Stimulated activated CD4-positive, alpha-beta T cell treated with anti-CD3 and anti-CD28 coated beads, Interleukin-2, amount 100 ng/mL, for 48 hours (primary cell): Measurements from ENCODE around the gene SUPT3H.
"Not testable (repeated sequence)": the region's sequence is repeated elsewhere in the genome, so short reads cannot be mapped to it uniquely, and the experiment has no call there.

Source experiments
- DNase-seq, 2 donors: peaks; one replicate each; pipeline ENCODE4 v3.0.0-alpha.2; 2020

SUPT3H gene

DNA sequence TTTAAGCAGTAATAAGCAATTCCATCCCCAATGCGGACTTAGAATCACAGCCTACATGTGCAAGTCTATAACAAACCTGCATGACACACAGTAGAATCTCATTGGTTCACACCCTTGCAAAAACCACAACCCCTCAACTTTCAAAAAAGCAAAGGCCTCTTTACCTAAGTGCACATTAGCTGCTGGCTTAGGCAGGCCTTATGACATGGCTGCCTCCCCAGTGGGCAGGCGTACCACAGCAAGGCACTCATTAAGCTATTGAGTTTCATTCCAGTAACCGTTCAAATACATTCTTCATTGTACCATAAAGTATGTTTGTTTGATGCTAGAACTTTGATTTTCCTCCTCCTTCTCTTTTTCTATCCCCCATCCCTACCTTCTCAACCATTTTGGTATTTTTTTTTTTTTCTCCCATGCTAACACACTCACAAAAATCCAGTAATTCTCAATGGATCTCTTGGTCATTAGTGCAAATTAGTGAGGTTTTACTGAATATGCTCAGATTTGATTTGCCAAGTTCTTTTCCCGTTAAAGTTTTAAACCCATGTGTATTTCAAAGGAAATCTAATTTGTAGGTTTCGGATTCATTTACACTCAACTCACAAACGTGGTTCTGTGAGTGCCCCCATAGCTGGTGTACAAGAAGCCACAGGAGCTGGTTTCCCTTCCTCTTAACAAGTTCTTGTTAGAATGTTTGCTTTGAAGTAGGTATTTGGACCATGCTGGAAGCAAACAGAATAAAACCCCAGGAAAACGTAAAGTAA lies 510.0 kb downstream of the SUPT3H start:
- no peak for DNase-seq

- not testable (repeated sequence) for DNase-seq
Observed at GRCh38 chr6:44865184-44865583, 512.5 kb downstream of the SUPT3H start.

- DNase-seq: no peak
Observed at GRCh38 chr6:44859901-44860410, 517.8 kb downstream of the SUPT3H start.

GRCh38 chr6:44858998-44859397 lies 518.7 kb downstream of the SUPT3H start:
- DNase-seq: no peak

DNA sequence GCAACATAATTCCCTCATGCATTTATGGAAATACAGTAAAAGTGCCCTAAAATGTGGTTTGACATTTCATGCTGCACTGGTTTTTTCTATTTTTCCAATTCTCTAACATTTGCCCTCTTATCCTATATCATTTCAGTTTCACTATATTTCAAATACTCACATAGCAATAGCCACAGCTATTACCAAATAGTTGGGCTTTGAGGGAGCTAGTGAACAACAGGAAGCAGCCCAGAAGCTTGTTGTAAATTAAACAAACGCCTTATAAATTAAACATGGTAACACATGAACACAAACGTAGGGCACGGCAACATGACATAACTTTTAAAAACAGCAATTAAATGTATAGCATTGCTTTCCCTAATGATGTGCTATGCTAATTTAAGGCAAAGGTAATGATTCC lies 521.3 kb downstream of the SUPT3H start:
- no peak for DNase-seq

- DNase-seq: no peak
Observed at GRCh38 chr6:44855562-44856411, 521.9 kb downstream of the SUPT3H start.

DNA sequence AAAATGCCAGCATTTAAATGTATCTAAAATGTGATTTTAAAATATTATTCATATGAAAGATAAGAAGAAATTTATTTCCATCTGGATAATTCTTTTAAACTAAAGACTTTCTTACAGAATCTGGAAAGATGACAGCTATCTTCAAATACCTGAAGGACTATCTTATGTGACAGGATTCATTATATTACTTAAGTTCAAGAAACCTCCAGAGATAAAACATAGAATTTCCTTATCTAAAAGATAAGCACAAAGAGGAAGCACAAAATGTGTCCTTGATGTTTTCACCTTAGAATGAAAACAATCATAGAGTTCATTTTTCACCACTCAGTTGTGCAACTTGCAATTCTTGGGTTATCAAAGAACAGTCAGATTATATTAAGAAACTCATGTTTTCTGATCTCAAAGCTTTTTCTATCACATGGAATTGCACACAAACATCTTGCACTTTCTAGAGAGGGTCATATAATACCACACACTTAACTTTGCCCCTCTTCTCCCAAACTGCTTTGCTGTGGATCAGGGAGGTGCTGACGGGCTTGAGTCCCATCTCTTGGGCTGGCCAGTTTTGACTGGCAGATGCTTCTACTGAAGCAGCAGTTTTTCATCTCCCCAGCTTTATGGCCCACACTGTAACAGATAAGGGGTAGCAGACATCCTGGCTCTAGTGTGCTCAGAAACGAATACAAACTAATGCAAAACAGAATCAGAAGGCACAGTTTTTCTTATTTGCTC lies 522.9 kb downstream of the SUPT3H start:
- DNase-seq: no peak

GRCh38 chr6:44851176-44851575 lies 526.6 kb downstream of the SUPT3H start:
- DNase-seq: no peak

DNA sequence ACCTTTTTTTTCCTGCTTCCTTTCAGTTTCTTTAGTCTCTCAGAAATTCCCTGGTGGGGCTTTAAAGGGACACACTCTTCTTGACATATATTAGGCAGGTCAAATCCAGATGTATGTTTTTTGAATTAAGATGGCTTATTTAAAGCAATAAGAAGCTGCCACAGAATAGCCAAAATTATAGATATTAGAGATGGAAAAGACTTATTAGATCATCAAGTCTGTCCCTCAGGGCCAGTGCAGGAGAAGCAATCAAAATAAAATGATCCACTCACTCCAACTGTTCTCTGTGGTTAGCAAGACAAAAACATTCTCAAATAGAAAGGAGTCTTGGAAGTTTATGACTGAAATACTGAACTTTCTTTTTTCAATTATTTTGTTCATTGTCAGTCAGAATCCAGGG lies 527.4 kb downstream of the SUPT3H start:
- DNase-seq: no peak

GRCh38 chr6:44849806-44850205 lies 527.9 kb downstream of the SUPT3H start:
- DNase-seq: no peak

GRCh38 chr6:44843734-44844133 lies 534.0 kb downstream of the SUPT3H start:
- DNase-seq: no peak

GRCh38 chr6:44842616-44843015 lies 535.1 kb downstream of the SUPT3H start:
- no peak for DNase-seq

DNA sequence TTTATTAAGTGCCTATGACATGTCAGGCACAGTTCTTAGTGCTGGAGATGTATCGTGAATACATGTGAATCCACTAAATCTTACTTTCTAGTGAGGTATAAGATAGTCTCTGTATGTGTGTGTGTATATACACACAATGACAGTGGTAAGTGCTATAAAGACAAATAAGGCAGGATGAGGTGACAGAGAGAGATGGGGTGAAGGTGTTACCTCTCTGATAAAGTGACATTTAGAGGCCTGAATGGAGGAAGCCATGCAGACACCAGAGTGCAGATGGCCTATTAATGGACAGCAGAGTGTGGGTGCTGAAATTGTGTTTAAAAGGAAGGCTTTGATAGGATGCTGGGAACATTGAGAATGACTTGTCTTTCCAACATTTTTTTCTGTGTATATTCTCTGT lies 535.9 kb downstream of the SUPT3H start:
- no peak for DNase-seq

DNA sequence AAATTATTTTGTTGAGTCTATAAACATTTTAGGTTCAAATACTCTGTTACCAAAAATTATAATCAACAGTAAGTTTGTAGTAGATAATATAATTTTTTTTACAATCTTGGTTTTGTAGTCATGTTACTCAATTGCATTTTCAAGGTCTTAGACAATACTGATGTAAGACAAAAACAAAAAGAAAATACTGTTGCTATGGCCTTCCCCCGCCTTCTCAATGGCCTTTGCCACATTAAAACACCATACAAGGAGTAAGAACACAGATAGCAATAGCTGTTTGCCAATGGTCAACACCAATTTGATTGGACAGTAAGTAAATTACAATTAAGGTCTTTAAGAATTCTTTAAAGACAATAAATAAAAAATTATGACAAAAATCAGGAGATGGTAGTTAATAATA lies 540.0 kb downstream of the SUPT3H start:
- DNase-seq: no peak

DNA sequence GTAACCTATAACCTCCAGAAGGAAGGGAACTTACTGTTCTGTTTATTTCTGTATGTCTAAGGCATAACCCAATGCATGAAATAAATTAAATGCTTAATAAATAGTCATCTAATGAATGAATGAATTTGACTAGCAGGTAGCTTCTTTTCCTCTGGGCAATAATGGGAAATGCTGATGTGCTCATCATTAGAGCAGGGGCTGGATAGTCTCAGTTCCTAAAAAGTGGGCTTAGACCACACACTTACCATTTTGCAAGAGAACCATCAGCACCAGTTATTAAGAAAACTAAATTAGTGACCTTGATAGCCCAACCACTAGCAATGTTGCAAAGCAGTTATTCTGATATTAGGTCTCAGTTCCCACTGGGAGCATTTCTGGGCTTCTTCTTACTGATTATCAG lies 540.5 kb downstream of the SUPT3H start:
- DNase-seq: no peak

DNA sequence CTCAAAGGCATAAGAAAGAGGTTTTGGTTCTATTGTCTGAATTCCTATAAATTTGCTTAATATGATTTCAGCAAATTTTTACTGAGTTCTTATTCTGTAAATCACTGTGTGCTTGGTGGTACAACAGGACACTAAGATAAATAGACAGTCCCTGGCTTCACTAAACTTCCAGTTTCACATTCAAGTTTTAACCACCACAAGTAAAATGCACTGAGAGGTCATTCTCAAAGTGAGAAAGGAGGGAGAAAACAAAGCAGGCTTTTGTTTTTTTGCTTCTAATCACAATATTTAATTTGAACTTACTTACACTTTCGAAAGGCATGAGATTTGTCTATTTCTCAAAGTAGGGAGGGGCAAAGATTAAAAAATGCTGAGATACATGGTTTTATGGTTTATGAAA lies 544.5 kb downstream of the SUPT3H start:
- no peak for DNase-seq

DNA sequence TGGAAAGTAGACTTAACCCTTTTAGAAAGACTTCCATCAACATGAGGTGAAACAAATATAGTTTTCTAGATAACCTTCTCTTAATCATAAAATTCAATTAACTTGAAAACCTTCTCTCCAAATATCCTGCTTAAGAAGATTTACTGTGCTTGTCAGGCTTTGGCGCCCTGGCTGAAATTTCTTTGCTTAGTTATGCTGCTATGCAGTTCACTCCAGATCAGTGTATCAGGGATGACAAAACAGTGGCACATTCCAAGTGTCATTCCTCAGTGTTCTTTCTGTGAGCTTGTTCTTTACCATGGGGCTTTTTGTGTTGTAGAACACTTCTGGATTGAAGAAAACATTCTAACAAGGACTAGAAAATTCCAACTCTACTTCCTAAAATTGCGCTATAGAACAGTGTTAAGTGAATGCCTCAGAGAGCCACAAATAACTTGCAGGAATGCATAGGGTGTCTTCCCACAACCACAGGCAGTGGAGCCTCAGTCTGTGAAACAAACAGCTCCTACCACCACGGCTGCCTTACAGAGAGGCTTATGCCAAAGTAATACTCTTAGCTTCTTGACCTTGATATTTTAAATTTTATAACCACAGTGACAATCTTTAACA lies 546.6 kb downstream of the SUPT3H start:
- DNase-seq: no peak

DNA sequence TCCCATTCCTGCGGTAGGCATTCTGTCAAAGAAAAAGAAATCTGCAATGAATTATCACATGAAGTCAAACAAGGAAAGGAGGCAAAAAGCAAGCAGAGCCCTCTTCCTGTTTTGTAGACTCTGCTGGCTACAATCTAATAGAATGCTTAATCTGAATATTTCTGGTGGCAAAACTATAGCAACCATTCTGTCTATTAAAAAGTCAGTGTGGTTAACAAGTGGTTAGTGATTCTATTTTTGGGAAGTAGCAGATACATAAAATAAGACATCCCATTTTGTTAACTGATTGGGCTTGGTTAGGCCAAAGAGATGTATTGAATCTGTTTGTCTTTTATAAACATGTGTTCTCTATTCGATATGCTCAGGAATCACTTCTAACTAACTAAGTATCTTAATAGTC lies 547.9 kb downstream of the SUPT3H start:
- DNase-seq: no peak

GRCh38 chr6:44828780-44829179 lies 549.0 kb downstream of the SUPT3H start:
- no peak for DNase-seq

DNA sequence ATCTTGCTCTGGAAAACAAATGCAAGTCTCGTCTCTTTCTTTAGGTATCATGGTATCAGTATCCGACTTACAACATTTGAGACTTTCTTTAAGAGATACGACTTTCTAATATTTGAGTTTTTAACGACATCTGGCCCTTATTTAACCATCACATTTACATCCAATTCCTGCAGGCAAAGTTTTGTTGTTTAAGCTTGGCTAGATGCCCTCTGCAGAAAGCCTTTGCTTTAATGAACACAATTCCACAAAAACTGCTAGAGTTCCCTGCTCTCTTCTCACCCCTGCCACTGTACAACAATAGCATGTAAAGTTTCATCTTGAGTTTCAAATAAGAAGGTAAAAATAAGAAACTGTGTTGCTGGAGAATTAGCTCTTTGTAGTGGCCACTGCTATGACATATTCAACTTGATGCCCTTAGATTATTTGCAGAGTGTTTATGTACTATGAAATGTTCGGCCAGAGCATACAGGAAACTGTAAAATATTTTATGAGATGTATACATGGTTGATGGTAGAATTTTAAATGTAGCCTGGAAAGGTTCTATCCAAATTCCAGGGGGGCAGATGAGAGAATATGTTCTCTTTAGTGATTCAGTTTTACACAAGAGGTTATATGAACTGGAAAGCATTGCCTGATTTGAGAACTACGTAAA lies 551.6 kb downstream of the SUPT3H start:
- DNase-seq: no peak

DNA sequence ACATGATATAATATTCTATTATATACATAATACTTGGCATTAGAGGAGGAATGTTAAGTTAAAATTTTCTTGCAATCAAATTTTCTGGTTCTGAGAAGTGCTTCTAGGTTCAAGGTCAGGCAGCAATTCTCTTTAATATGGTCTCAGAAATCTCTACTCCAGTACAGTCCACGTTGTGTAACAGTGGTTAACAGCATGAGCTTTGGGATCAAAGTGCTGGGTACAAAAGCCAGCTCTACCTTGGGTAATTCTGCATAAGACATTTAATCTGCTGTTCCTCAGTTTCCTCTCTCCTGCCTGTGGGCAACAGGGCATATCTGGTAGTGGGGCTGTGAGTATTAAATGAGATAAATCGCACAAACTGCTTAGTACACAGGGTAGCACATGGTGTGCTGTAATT lies 552.5 kb downstream of the SUPT3H start:
- no peak for DNase-seq

- no peak for DNase-seq
Observed at GRCh38 chr6:44824567-44824966, 553.2 kb downstream of the SUPT3H start.
